ENCODE measurements around the gene ASTL.

DNA sequence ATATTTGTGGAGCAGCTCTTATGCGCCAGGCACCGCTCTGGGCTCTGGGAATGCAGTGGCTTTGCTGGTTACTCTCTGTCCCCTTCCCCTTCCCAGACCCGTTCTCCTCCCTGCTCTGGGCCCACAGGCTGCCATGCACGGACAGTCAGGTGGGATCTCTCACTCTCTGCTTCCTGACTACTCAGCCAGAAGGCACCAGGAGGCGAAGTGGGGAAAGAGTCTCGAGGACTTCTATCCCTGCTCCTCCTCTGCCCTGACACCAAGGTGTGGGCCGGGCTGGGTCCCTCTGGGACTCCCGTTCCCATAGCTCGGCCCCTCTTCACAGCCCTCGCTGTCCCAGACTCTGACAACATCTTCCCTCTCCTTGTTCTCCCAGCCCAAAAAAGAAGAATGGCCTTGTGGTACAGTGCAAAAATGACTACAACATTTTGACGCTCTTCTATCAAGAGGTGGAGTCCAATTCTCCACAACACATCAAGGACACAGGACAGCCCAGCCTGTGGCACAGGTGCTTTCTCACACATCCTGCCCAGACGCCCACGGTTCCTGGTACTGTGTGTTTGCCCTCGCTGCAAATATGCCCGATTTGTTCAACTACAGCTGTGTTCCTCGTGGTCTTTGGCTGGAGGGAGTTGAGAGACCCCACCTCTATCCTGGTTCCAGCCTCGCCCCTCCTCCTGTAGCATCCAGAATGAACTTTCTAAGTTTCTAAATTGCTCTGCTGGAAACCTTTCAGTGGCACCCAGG lies 21.0 kb upstream of the ASTL start:
- TF ChIP-seq, protein P1, sequence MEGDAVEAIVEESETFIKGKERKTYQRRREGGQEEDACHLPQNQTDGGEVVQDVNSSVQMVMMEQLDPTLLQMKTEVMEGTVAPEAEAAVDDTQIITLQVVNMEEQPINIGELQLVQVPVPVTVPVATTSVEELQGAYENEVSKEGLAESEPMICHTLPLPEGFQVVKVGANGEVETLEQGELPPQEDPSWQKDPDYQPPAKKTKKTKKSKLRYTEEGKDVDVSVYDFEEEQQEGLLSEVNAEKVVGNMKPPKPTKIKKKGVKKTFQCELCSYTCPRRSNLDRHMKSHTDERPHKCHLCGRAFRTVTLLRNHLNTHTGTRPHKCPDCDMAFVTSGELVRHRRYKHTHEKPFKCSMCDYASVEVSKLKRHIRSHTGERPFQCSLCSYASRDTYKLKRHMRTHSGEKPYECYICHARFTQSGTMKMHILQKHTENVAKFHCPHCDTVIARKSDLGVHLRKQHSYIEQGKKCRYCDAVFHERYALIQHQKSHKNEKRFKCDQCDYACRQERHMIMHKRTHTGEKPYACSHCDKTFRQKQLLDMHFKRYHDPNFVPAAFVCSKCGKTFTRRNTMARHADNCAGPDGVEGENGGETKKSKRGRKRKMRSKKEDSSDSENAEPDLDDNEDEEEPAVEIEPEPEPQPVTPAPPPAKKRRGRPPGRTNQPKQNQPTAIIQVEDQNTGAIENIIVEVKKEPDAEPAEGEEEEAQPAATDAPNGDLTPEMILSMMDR (IDR thresholded peaks at IDR 0.05; ENCODE audit: extremely low read depth in 1 of 2, insufficient read depth in 1 of 2, low read depth in 1 of 2, low read length in 2 of 2), result no peak
- TF ChIP-seq POLR2A (IDR thresholded peaks at IDR 0.05; ENCODE audit: low read depth, low read length) (no peak), POLR2AphosphoS5 (IDR thresholded peaks at IDR 0.05; ENCODE audit: insufficient read depth, low read depth, low read length) (no peak), GATA2 (IDR thresholded peaks at IDR 0.05; ENCODE audit: insufficient read depth, insufficient read length, low read depth, low read length) (no peak), JUN (IDR thresholded peaks at IDR 0.05; ENCODE audit: borderline replicate concordance, insufficient read depth, insufficient read length, low read depth) (no peak)

Measured in endothelial cell of umbilical vein (primary cell).